ENCODE measurements around the gene PDF.

- TF ChIP-seq CREB1 (IDR thresholded peaks at IDR 0.05) (no peak), CREB1 (CRISPR knock-in tag; IDR thresholded peaks at IDR 0.05) (no peak), ZSCAN20 (CRISPR knock-in tag; IDR thresholded peaks at IDR 0.05; ENCODE audit: borderline replicate concordance) (no peak), ATF5 (CRISPR knock-in tag; IDR thresholded peaks at IDR 0.05; ENCODE audit: low read depth) (no peak), ZBTB20 (CRISPR knock-in tag; IDR thresholded peaks at IDR 0.05; ENCODE audit: borderline replicate concordance, low read depth) (no peak), SMC3 (IDR thresholded peaks at IDR 0.05; ENCODE audit: low read length) (no peak), PAX8 (CRISPR knock-in tag; IDR thresholded peaks at IDR 0.05; ENCODE audit: borderline replicate concordance) (no peak), NBN (conservative IDR thresholded peaks at IDR 0.05) (no peak), ZNF24 (IDR thresholded peaks at IDR 0.05) (no peak), RNF2 (conservative IDR thresholded peaks at IDR 0.05; ENCODE audit: low read depth) (no peak)
These were observed 13.8 kb downstream of the PDF start for GRCh38 chr16:69316595-69317034.
